Activated CD4-positive, alpha-beta T cell treated with anti-CD3 and anti-CD28 coated beads, Interleukin-2, amount 10 ng/mL, durations not matched to agents 7 days and 5 days (primary cell): ENCODE measurements around the gene ZC3H12A. TPM values are rescaled to one million over a fixed set of nuclear protein-coding genes. Genes with fewer than 3 reads are reported as not detected.
A peak's percentile ranks its signal among the peaks of the same experiment; 100 is the strongest.
"Not testable (repeated sequence)": the region's sequence is repeated elsewhere in the genome, so short reads cannot be mapped to it uniquely, and the experiment has no call there.

Source experiments
- CTCF ChIA-PET: fragments of 350-600 bp; sonication (Branson Sonifier 250); formaldehyde crosslinking; loops from one replicate; lab custom pipeline; 2021; ENCODE audit warnings: antibody characterized with exemption; lab: Charles Lee
- POLR2A ChIA-PET: fragments of 350-600 bp; sonication (Branson Sonifier 250); formaldehyde crosslinking; loops from one replicate; lab custom pipeline; 2021; ENCODE audit warnings: antibody characterized with exemption; lab: Charles Lee
- DNase-seq: peaks from one replicate; pipeline ENCODE4 v3.0.0-alpha.2; 2020
- H3K27ac Mint-ChIP-seq: one replicate; pipeline ENCODE4 v1.8.0; 2021; ENCODE audit warnings: mild to moderate bottlenecking, moderate library complexity, mixed read lengths
- H3K27me3 Mint-ChIP-seq: one replicate; pipeline ENCODE4 v1.8.0; 2021; ENCODE audit warnings: mixed read lengths
- H3K36me3 Mint-ChIP-seq: one replicate; pipeline ENCODE4 v1.8.0; 2021; ENCODE audit warnings: low read depth, mixed read lengths
- H3K4me1 Mint-ChIP-seq: one replicate; pipeline ENCODE4 v1.8.0; 2021; ENCODE audit warnings: mixed read lengths
- H3K4me3 Mint-ChIP-seq: one replicate; pipeline ENCODE4 v1.8.0; 2021; ENCODE audit warnings: mild to moderate bottlenecking, moderate library complexity, mixed read lengths
- H3K9me3 Mint-ChIP-seq: one replicate; pipeline ENCODE4 v1.8.0; 2021; ENCODE audit warnings: mixed read lengths
- total RNA-seq, 2 experiments: library from RNA; stranded (reverse); gene quantifications; one replicate each; pipeline ENCODE4 v1.2.3, GENCODE V29; 2021

Gene ZC3H12A
- total RNA-seq, 2 experiments from 2014 or later = 16.8 to 21.9 TPM

DNA sequence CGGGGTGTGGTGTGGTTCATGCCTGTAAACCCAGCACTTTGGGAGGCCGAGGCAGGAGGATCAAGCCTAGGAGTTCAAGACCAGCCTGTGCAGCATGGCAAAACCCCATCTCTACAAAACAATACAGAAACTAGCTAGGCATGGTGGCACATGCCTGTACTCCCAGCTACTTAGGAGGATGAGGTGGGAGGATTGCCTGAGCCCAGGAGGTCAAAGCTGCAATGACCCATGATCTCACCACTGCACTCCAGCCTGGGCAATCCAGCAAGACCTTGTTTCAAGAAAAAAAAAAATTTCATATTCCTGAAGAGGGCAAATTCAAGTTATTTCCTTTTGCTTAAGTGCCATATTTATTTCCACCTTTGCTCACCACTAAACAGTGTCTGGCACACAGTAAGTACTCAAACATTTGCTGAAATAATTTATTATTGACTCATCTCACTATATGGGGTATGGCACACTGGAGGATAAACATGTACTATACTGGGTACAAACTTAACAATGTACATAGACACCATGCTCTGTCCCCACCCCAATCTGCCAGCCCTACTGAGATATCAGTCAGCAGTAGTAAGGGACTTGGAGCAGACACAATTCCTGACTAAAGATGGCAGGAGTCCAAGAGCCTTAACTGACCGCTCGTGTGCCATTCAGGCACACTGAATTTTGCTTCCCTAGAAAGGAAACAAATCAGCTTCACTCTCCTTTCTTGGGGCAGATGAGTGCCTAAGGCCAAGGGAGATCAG is 24.7 kb downstream of the ZC3H12A start:
- Mint-ChIP-seq H3K9me3 (no peaks in the 10 kb centered on the region), H3K27me3 (no peaks in the 10 kb centered on the region), H3K27ac (no peak overlapping the region), H3K36me3 (peaks cover 26% of the 10 kb centered on the region), H3K4me1 (no peaks in the 10 kb centered on the region), H3K4me3 (no peak overlapping the region)
- ChIA-PET CTCF (interaction anchor here (0.6 to 3.2 kb wide), 5 partner anchors 8 to 44 kb away, joined by 3 to 13 read pairs (median 4); partner anchors contain the start of gene MEAF6), POLR2A (no interaction called here)
- no peak for DNase-seq

DNA sequence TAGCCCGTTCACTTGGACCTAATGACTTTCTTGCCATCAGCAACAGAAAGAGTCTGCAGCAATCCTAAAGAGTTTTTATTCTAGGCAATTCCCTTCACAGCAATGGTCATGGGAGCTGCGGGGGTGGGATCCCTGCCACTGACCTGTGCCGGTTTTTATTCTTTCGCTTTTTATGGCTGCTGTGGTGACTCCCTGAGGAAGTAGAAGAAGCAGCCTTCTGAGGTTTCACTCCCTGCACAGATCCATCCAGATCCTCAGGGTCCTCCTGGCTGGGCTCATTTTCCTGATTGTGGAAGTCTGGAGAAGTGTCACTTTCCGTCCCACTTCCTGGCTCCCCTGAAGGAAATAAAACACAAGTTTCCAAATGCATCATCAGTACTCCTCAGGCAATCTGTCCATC is 27.3 kb downstream of the ZC3H12A start:
- no peak overlapping the region for H3K27ac Mint-ChIP-seq
- H3K9me3 Mint-ChIP-seq = no peaks in the 10 kb centered on the region
- no peak for DNase-seq
- peaks cover 3% of the 10 kb centered on the region for H3K4me1 Mint-ChIP-seq
- H3K27me3 Mint-ChIP-seq = no peaks in the 10 kb centered on the region
- H3K4me3 Mint-ChIP-seq = no peak overlapping the region
- H3K36me3 Mint-ChIP-seq = peaks cover 36% of the 10 kb centered on the region
- POLR2A ChIA-PET = no interaction called here
- CTCF ChIA-PET = interaction anchor here (1.3 kb wide), 1 partner anchor 14 kb away, joined by 3 read pairs; no protein-coding TSS in a partner anchor

DNA sequence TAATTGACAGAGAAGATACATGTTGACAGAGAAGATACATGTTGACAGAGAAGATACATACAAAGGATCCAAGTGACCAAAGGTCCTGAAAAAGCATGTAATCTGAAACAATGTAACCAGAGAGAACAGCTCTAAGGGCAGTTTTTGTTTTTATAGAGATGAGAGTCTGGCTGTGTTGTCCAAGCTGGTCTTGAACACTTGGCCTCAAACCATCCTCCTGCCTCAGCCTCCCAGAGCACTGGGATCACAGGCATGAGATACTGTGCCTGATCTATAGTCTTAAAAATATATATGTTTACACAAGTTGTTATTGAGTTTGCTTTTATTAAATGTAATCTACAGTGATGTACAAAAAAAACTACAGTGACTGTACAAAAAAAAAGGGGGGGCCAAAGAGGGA is 27.7 kb downstream of the ZC3H12A start:
- DNase-seq = no peak
- Mint-ChIP-seq H3K27ac (no peak overlapping the region), H3K27me3 (no peaks in the 10 kb centered on the region), H3K36me3 (peaks cover 38% of the 10 kb centered on the region), H3K9me3 (no peaks in the 10 kb centered on the region), H3K4me1 (peaks cover 3% of the 10 kb centered on the region), H3K4me3 (no peak overlapping the region)
- CTCF ChIA-PET = interaction anchor here (1.3 kb wide), 1 partner anchor 15 kb away, joined by 3 read pairs; no protein-coding TSS in a partner anchor
- POLR2A ChIA-PET = interaction anchor here (0.7 kb wide), 1 partner anchor 21 kb away, joined by 6 read pairs; no protein-coding TSS in a partner anchor

DNA sequence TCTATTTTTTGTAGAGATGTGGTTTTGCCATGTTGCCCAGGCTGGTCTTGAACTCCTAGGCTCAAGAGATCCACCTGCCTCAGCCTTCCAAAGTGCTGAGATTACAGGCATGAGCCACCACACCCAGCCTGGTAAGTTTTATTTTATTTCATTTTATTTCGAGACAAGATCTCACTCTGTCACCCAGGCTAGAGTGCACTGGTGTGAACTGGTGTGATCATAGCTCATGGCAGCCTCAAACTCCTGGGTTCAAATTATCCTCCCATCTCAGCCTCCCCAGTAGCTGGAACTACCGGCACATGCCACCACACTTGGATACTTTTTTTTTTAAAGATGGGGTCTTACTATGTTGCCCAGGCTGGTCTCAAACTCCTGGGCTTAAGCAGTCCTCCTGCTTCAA is 28.4 kb downstream of the ZC3H12A start:
- Mint-ChIP-seq H3K27ac (peak overlapping the region; percentile 5), H3K36me3 (peaks cover 43% of the 10 kb centered on the region)

DNA sequence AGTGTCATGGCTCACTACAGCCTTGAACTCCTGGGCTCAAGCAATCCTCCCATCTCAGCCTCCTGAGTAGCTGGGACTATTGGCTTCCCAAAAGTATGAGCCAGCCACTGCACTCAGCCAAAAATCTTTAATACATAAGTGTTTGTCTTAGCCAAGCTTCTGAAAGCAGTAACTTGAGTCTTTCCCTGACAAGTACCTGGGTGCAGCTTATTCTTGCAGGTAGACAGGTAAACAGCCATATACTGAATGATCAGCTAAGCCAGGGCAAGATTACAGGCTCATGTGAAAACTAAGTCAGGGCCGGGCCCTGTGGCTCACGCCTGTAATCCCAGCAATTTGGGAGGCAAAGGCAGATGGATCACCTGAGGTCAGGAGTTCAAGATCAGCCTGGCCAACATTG is 32.4 kb downstream of the ZC3H12A start:
- H3K4me3 Mint-ChIP-seq = no peak overlapping the region
- ChIA-PET CTCF (interaction anchor here (0.7 to 1.4 kb wide), 2 partner anchors 8 to 1027 kb away, joined by 3 read pairs; no protein-coding TSS in a partner anchor), POLR2A (no interaction called here)
- DNase-seq = no peak
- no peaks in the 10 kb centered on the region for H3K9me3 Mint-ChIP-seq
- no peak overlapping the region for H3K27ac Mint-ChIP-seq
- H3K36me3 Mint-ChIP-seq = peaks cover 41% of the 10 kb centered on the region
- H3K27me3 Mint-ChIP-seq = no peaks in the 10 kb centered on the region
- H3K4me1 Mint-ChIP-seq = peaks cover 18% of the 10 kb centered on the region

More for the DNA sequence above, 28.4 kb downstream of the ZC3H12A start:
- DNase-seq, H3K27me3 Mint-ChIP-seq, H3K4me3 Mint-ChIP-seq, H3K4me1 Mint-ChIP-seq, H3K9me3 Mint-ChIP-seq: not testable (repeated sequence)
- ChIA-PET CTCF (interaction anchor here (0.8 to 1.6 kb wide), 4 partner anchors 12 to 74 kb away, joined by 3 to 6 read pairs (median 3); partner anchors contain the start of genes DNALI1 and MEAF6), POLR2A (interaction anchor here (0.7 kb wide), 1 partner anchor 21 kb away, joined by 6 read pairs; no protein-coding TSS in a partner anchor)

DNA sequence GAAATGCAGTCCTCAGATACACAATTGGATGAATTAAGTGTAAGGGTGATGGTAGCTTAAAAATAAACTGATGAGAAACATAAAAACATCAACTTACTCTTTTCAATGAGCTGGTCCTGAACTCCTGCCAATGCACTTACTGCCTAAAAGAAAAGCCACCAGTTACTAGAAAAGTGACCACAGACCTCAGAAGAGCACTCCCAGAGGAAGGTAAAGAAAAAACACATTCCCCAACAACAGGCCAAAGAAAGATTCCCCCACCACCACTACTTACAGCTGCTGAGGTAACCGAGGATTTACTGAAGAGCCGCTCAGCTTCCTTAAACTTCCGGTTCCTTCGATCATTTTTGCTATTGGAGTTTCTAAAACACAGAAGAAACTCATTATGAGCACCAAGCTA is 34.8 kb downstream of the ZC3H12A start:
- H3K4me3 Mint-ChIP-seq = no peak overlapping the region
- peak overlapping the region; percentile 10 for H3K27ac Mint-ChIP-seq
- peaks cover 34% of the 10 kb centered on the region for H3K4me1 Mint-ChIP-seq
- no peaks in the 10 kb centered on the region for H3K27me3 Mint-ChIP-seq
- no peak for DNase-seq
- H3K9me3 Mint-ChIP-seq = no peaks in the 10 kb centered on the region
- CTCF ChIA-PET = interaction anchor here (0.9 to 2.1 kb wide), 6 partner anchors 10 to 31 kb away, joined by 3 to 8 read pairs (median 4); no protein-coding TSS in a partner anchor
- peaks cover 42% of the 10 kb centered on the region for H3K36me3 Mint-ChIP-seq
- POLR2A ChIA-PET = no interaction called here

DNA sequence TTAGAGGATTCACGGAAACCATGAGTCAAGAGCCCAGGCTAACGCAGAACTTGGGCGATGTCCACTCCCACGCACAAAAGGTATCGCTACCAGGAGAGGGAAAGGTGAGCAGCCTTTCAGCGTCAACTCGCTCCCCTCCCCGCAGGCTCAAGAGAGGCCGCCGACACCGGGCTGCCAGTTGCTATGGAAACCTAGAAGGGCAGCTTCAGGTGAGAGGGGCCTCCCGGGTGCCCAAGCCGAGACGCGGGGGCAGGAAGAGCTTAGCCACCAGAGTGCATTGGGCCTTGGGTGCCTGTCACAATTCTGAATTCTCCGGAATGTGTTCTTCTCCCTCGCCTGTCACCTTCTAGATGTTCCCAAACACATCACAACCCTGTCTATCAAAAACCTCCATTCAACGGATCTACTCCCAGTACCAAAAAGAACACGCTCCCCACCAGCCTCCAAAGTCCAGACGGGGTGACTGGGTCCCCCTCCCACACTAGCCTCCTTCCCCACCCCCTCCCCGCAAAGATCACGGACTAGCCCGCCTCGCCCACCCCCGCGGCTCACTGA is 39.5 kb downstream of the ZC3H12A start:
- peak overlapping the region; percentile 95 for H3K4me3 Mint-ChIP-seq
- peaks cover 18% of the 10 kb centered on the region for H3K36me3 Mint-ChIP-seq
- DNase-seq = peak; percentile 47
- POLR2A ChIA-PET = no interaction called here
- H3K27me3 Mint-ChIP-seq = no peaks in the 10 kb centered on the region
- peaks cover 41% of the 10 kb centered on the region for H3K4me1 Mint-ChIP-seq
- H3K9me3 Mint-ChIP-seq = peaks cover 2% of the 10 kb centered on the region
- CTCF ChIA-PET = interaction anchor here (1.0 to 3.2 kb wide), 27 partner anchors 8 to 175 kb away, joined by 3 to 26 read pairs (median 5); partner anchors contain the start of genes RSPO1, SNIP1 and ZC3H12A
- H3K27ac Mint-ChIP-seq = peak overlapping the region; percentile 89

DNA sequence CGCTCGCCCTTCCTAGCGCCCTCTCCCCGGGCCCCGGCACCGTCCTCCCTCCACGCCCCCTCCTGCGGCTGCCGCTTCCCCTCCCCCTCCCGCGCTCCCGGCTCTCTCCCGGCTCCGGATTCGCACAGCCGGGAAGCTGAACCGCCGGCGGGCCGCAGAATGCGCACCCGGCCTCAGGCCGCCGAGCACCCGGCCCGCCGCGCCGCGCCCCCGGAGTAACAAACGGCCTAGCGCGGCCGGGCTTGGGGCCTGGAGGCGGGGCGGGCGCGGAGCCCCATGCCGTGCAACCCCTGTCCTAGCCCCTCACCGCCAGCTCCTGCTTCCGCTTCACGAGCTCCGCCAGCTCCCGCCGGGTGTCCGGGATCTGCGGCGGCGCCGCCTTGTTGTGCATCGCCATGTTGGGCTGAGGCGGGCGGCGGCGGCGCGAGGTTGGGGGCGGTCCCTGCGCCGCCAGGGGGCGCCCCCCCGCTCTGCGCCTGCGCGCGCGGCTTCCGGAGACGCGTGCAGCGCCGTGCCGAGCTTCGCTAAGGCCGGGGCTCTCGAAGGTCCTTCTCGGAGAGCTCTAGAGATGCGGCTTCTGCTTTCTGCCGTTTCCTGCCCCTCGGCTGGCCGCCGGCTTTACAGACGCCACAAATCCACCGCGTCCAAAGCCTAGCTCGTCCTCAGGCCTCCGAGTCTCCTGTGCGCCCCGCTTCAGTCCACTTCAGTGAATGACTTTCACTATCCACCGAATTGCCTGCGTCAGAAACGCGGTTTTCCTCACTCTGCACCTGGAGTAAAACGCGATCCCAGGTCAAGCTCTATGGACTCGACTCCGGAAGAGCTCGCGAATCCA is 40.2 kb downstream of the ZC3H12A start, which contains the start of gene MEAF6:
MEAF6 (minus strand) TSS at position 417 of the 835 bp plus-strand sequence; CDS start at position 397, 20 bp downstream.
- DNase-seq = peak; percentile 86
- peak within 1 kb of the TSS; percentile 95 for H3K4me3 Mint-ChIP-seq
- H3K36me3 Mint-ChIP-seq = peaks cover 16% of the 10 kb centered on the region
- H3K27me3 Mint-ChIP-seq = no peaks in the 10 kb centered on the region
- peaks cover 4% of the 10 kb centered on the region for H3K9me3 Mint-ChIP-seq
- POLR2A ChIA-PET = interaction anchor here (0.6 to 0.8 kb wide), 2 partner anchors 35 to 40 kb away, joined by 3 read pairs; no protein-coding TSS in a partner anchor
- peak within 1 kb of the TSS; percentile 94 for H3K27ac Mint-ChIP-seq
- CTCF ChIA-PET = interaction anchor here (0.6 to 3.2 kb wide), 34 partner anchors 9 to 1732 kb away, joined by 3 to 26 read pairs (median 5); partner anchors contain the start of genes GNL2, RSPO1, SNIP1 and ZC3H12A
- H3K4me1 Mint-ChIP-seq = peaks cover 41% of the 10 kb centered on the region

DNA sequence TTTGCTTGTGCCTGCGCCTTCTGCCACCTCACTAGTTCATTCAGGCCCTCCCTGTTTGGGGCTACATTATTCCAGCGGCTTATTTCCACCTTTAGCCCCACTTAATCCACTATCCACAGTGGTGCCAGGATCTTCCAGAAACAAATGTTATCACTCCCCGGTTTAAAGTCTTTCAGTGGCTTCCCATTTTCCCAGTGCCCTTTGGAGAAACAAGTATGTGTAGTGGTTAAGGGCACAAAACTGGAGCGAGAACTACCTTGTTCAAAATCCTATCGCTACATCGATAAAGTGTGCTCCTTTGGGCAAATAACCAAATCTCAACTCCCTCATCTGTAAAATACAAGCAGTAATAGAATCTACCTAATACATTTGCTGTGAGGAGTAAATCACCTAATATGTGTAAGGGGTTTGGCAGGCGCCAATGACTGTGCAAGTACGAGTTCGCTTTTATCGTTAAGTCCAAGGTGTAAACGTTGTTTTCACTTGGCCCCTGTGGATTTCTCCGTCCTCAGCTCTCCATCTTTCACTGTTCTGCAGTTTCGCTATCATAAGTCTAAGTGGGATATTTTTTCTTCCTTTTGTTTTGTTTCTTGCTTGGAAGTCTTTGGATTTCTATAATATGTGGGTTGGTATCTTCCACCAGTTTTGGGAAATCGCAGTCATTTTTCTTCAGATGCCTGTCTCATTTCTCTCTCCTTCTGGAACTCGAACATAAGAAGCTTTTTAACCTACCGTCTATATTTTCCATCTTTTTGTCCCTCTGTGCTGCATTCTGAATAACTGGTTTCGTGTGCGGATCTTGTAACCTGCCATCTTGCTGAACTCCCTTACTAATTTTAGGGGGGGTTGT is 41.0 kb downstream of the ZC3H12A start:
- ChIA-PET CTCF (interaction anchor here (0.6 to 3.2 kb wide), 33 partner anchors 9 to 1733 kb away, joined by 3 to 26 read pairs (median 5); partner anchors contain the start of genes GNL2, RSPO1, SNIP1 and ZC3H12A), POLR2A (interaction anchor here (0.6 to 0.8 kb wide), 2 partner anchors 34 to 40 kb away, joined by 3 read pairs; no protein-coding TSS in a partner anchor)
- Mint-ChIP-seq H3K36me3 (peaks cover 16% of the 10 kb centered on the region), H3K4me3 (peak overlapping the region; percentile 95), H3K9me3 (peaks cover 4% of the 10 kb centered on the region), H3K4me1 (peaks cover 45% of the 10 kb centered on the region), H3K27me3 (no peaks in the 10 kb centered on the region), H3K27ac (peak overlapping the region; percentile 94)
- no peak for DNase-seq

DNA sequence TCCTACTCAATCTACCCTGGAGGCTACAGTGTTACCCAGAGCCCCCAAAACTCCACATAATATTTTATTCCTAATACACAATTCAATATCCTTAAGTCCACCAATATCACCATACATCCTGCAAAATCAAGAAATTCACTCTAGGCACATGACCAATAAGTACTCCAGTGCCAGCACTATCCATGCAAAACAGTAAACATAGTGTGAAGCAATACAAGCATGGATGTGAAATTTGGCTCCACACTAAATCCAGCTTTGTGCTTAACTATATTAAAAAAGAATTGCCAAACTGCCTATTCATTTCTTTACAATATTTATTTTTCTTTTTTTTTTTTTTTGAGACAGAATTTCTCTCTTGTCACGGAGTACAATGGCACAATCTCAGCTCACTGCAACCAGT is 43.2 kb downstream of the ZC3H12A start:
- Mint-ChIP-seq H3K27me3 (no peaks in the 10 kb centered on the region), H3K4me3 (no peak overlapping the region), H3K27ac (no peak overlapping the region), H3K36me3 (peaks cover 10% of the 10 kb centered on the region), H3K4me1 (peaks cover 35% of the 10 kb centered on the region), H3K9me3 (peaks cover 4% of the 10 kb centered on the region)
- ChIA-PET CTCF (interaction anchor here (0.6 to 1.7 kb wide), 3 partner anchors 30 to 78 kb away, joined by 3 to 4 read pairs (median 3); no protein-coding TSS in a partner anchor), POLR2A (no interaction called here)
- DNase-seq = no peak

DNA sequence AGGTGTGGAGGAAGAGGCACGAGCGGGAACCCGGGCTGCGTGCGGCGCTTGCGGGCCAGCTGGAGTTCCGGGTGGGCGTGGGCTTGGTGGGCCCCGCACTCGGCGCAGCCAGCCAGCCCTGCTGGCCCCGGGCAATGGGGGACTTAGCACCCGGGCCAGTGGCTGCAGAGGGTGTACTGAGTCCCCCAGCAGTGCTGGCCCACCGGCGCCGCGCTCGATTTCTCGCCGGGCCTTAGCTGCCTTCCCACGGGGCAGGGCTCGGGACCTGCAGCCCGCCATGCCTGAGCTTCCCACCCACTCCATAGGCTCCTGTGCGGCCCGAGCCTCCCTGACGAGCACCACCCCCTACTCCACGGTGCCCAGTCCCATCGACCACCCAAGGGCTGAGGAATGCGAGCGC is 43.9 kb downstream of the ZC3H12A start:
- H3K4me1 Mint-ChIP-seq = peaks cover 34% of the 10 kb centered on the region
- CTCF ChIA-PET = interaction anchor here (1.7 kb wide), 1 partner anchor 32 kb away, joined by 4 read pairs; no protein-coding TSS in a partner anchor
- H3K27ac Mint-ChIP-seq, H3K4me3 Mint-ChIP-seq, H3K27me3 Mint-ChIP-seq, DNase-seq, POLR2A ChIA-PET: not testable (repeated sequence)
- peaks cover 15% of the 10 kb centered on the region for H3K36me3 Mint-ChIP-seq
- H3K9me3 Mint-ChIP-seq = peaks cover 11% of the 10 kb centered on the region
